Stimulated activated CD8-positive, alpha-beta memory T cell treated with anti-CD3 and anti-CD28 coated beads, Interleukin-4, amount 100 ng/mL, for 1 hour (primary cell): ENCODE data around the gene LDB3.
"Not testable (repeated sequence)": the region's sequence is repeated elsewhere in the genome, so short reads cannot be mapped to it uniquely, and the experiment has no call there.

Source experiments
- DNase-seq, 2 donors: peaks; one replicate each; pipeline ENCODE4 v3.0.0-alpha.2; 2020; ENCODE audit warnings: low read depth in 2 of 2, low spot score in 1 of 2

LDB3 gene

GRCh38 chr10:86726677-86726999 lies 58.3 kb downstream of the LDB3 start:
- no peak for DNase-seq

GRCh38 chr10:86727470-86727869 lies 59.2 kb downstream of the LDB3 start:
- DNase-seq = no peak

GRCh38 chr10:86728056-86728455 lies 59.7 kb downstream of the LDB3 start:
- DNase-seq = no peak

- DNase-seq = no peak
Measured at GRCh38 chr10:86729677-86730076, 61.4 kb downstream of the LDB3 start.

GRCh38 chr10:86730227-86730626 lies 61.9 kb downstream of the LDB3 start:
- no peak for DNase-seq

- no peak for DNase-seq
Measured at GRCh38 chr10:86732771-86733170, 64.5 kb downstream of the LDB3 start.

- no peak for DNase-seq
Measured at GRCh38 chr10:86733260-86733671, 65.0 kb downstream of the LDB3 start.

GRCh38 chr10:86734207-86734988 lies 66.1 kb downstream of the LDB3 start:
- DNase-seq = no peak

GRCh38 chr10:86735278-86735677 lies 67.0 kb downstream of the LDB3 start:
- DNase-seq = not testable (repeated sequence)

- DNase-seq = no peak
Measured at GRCh38 chr10:86742230-86742629, 73.9 kb downstream of the LDB3 start.

- no peak for DNase-seq
Measured at GRCh38 chr10:86744067-86744725, 75.9 kb downstream of the LDB3 start.

GRCh38 chr10:86747796-86748581 lies 79.7 kb downstream of the LDB3 start:
- DNase-seq = no peak

- no peak for DNase-seq
Measured at GRCh38 chr10:86749854-86750253, 81.5 kb downstream of the LDB3 start.

GRCh38 chr10:86751477-86751876 lies 83.2 kb downstream of the LDB3 start:
- no peak for DNase-seq

GRCh38 chr10:86752311-86752710 lies 84.0 kb downstream of the LDB3 start:
- no peak for DNase-seq

GRCh38 chr10:86753051-86753450 lies 84.7 kb downstream of the LDB3 start:
- no peak for DNase-seq

- DNase-seq = no peak
Measured at GRCh38 chr10:86753638-86754434, 85.5 kb downstream of the LDB3 start.

GRCh38 chr10:86755454-86755739 lies 87.1 kb downstream of the LDB3 start:
- no peak for DNase-seq

- peak; percentile 55 to 73 for DNase-seq
Measured at GRCh38 chr10:86755740-86756510, 87.6 kb downstream of the LDB3 start.

- DNase-seq = no peak
Measured at GRCh38 chr10:86756511-86757112, 88.3 kb downstream of the LDB3 start, which contains the start of gene BMPR1A. Gene BMPR1A (plus strand): TSS chr10:86756619. CDS start chr10:86876019, 119,400 bp downstream.
